Testis (tissue), 3 donors: ENCODE data around the gene CLMN. TPM values are rescaled to one million over a fixed set of nuclear protein-coding genes. Genes with fewer than 3 reads are reported as not detected.

Experiments
- DNase-seq: peaks from one replicate; pipeline ENCODE4 v3.0.0-alpha.2; 2019
- H3K27ac ChIP-seq, 2 donors: fragments of 200-600 bp; sonication (generic); one replicate each; pipeline ENCODE4 v1.5.1; 2019
- H3K27me3 ChIP-seq: fragments of 200-600 bp; sonication (generic); one replicate; pipeline ENCODE4 v1.5.1; 2019
- H3K36me3 ChIP-seq: fragments of 200-600 bp; sonication (generic); one replicate; pipeline ENCODE4 v1.5.1; 2017; ENCODE audit warnings: low read depth; ENCODE audit errors: missing control alignments
- H3K4me1 ChIP-seq: fragments of 200-600 bp; sonication (generic); one replicate; pipeline ENCODE4 v1.5.1; 2019
- H3K4me3 ChIP-seq, 2 donors: fragments of 200-600 bp; sonication (generic); one replicate each; pipeline ENCODE4 v1.5.1; 2017 to 2019
- H3K9me3 ChIP-seq: fragments of 200-600 bp; sonication (generic); one replicate; pipeline ENCODE4 v1.5.1; 2017
- POLR2A ChIP-seq: fragments of 450-650 bp; IDR thresholded peaks from one replicate; pipeline ENCODE4 v1.6.1; 2017; ENCODE audit warnings: antibody characterized with exemption, mild to moderate bottlenecking, moderate library complexity
- WGBS, 2 donors: methylation state at CpG; one replicate each; pipeline ENCODE4 v1.1.5; 2018; 5-methylcytosine and 5-hydroxymethylcytosine counted together
- intact Hi-C: fragments of 100-400 bp; cut with DNase I; formaldehyde crosslinking; loops from one replicate; pipeline ENCODE4 v1.15.1; 2023; ENCODE audit warnings: low total_unique reads
- polyA plus RNA-seq: library from polyadenylated mRNA; stranded (reverse); fragments of 350-450 nt; fragmentation: Illumina TruSeq; extraction: RNeasy Lipid Tissue Mini Kit (QIAGEN cat#74804); gene quantifications from one replicate; pipeline ENCODE4 v1.2.3, GENCODE V29; 2014; ENCODE audit warnings: low read depth, low replicate concordance; ENCODE audit not compliant: insufficient read depth
- total RNA-seq, 2 donors: library from RNA; depleted of rRNA; stranded (reverse); fragments of >200 nt; gene quantifications; one replicate each; pipeline ENCODE4 v1.2.3, GENCODE V29; 2016
- TF ChIP-seq, protein P1 (sequence below), 3 experiments: fragments of 450-650 bp in 2 of 3; fragments of 200-600 bp in 1 of 3; sonication (generic) in 1 of 3; IDR thresholded peaks; one replicate each; pipeline ENCODE4 v1.5.1; 2016 to 2019; ENCODE audit warnings: antibody characterized with exemption in 3 of 3, mild to moderate bottlenecking in 2 of 3, moderate library complexity in 1 of 3

The CLMN gene
- total and polyA plus RNA-seq, 3 donors from 2014 or later: 35.9 to 134 (median 68.0) TPM

DNA sequence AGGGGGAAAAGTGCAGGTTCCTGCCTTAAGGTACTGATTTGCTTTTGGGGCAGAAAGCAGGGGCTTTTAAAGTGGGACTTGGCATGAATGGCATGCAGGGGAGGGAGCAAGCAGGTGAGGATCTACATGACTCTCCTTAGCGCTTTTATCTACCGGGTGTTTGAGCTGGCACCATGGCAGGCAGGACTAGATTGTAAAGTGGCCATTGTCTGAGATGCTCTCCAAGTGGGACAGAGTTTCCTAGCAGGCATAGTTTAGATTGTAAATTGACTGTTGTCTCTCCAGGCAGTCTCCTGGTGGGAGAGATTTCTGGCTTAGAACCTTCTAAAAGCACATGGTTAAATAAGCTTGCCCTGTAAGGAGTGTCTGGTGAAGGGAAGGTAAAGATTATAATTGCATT is 157.1 kb downstream of the CLMN start:
- Histone ChIP-seq H3K27ac (no peak overlapping the region), H3K4me1 (peaks cover 4% of the 10 kb centered on the region), H3K9me3 (no peaks in the 10 kb centered on the region), H3K4me3 (no peak overlapping the region), H3K27me3 (no peaks in the 10 kb centered on the region), H3K36me3 (no peaks in the 10 kb centered on the region)
- no peak for TF ChIP-seq POLR2A
- TF ChIP-seq, protein P1, sequence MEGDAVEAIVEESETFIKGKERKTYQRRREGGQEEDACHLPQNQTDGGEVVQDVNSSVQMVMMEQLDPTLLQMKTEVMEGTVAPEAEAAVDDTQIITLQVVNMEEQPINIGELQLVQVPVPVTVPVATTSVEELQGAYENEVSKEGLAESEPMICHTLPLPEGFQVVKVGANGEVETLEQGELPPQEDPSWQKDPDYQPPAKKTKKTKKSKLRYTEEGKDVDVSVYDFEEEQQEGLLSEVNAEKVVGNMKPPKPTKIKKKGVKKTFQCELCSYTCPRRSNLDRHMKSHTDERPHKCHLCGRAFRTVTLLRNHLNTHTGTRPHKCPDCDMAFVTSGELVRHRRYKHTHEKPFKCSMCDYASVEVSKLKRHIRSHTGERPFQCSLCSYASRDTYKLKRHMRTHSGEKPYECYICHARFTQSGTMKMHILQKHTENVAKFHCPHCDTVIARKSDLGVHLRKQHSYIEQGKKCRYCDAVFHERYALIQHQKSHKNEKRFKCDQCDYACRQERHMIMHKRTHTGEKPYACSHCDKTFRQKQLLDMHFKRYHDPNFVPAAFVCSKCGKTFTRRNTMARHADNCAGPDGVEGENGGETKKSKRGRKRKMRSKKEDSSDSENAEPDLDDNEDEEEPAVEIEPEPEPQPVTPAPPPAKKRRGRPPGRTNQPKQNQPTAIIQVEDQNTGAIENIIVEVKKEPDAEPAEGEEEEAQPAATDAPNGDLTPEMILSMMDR (IDR thresholded peaks at IDR 0.05): no peak
- intact Hi-C loops: no loop called here
- 73 to 84% methylated on average over 2 of the region's 2 CpGs for WGBS, 2 donors
- DNase-seq: no peak

DNA sequence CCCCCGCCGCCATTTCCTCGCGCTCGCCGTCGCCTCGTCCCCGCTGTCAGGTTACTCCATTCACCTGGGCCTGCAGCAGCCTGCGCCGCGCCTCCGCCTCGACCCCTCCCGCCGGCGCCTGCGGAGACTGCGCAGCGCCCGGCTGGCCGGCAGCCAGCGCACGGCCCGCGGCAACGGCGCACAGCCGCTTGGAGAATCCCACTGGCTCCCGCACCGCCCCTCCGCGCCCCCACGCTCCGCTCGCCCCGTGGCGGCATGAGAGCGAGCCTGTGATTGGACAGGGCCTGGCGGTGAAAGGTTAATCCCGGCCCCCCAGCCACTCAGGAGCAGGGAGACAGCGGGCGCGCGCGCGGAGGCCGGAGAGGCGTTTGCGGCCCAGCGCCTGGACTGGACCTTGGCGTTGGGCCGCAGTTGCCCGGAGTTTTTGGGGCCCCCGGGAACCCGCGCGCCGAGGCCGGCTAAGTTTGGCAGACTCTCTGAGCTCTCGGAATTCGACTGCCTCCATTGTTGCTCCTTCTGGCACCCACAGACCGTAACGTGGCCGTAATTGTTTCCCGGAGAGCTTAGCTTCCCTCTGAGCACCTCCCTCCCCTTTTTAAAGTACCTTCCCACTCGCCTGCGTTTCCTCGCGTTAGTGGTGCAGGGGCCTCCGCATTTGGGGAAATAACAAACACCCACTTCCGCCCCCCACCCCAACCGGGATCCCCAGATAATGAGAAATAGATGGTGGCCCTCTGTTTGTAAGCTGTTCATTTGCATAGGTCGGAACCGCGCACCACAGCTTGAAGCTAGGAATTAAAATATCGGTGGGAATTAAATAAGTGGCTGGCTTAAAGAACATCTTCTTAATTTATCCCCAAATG is 162.2 kb downstream of the CLMN start, which contains the start of gene DICER1:
TSS of gene DICER1 (minus strand) at position 203 of the 863 bp plus-strand sequence. CDS start 24,071 bp downstream, outside the sequence.
- TF ChIP-seq POLR2A: no peak
- TF ChIP-seq, protein P1 (IDR thresholded peaks at IDR 0.05): peak in 1 of 3 experiments; percentile 10
- Histone ChIP-seq H3K4me1 (peaks cover 17% of the 10 kb centered on the region), H3K4me3 (peak within 1 kb of the TSS; percentile 78 to 87), H3K36me3 (no peaks in the 10 kb centered on the region), H3K27ac (peak within 1 kb of the TSS; percentile 91 to 96), H3K9me3 (no peaks in the 10 kb centered on the region), H3K27me3 (no peaks in the 10 kb centered on the region)
- 1% methylated on average over 35 to 57 of the region's 77 CpGs for WGBS, 2 donors
- peak; percentile 98 for DNase-seq
- intact Hi-C loops: no loop called here

DNA sequence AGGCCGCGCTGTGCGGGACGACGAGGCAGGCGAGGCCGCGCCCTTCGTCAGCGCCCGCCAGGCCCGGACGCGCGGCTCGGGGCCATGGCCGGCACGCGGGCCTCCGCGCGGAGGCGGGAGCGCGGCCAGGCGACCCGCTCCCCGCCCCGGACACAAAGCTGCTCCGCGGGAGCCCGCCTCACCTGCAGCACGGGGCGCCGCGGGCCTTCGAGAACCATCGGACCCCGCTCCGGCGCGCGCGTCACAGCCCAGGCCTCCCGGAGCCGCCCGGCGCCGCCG is 162.7 kb downstream of the CLMN start:
- peaks cover 17% of the 10 kb centered on the region for H3K4me1 ChIP-seq

DNA sequence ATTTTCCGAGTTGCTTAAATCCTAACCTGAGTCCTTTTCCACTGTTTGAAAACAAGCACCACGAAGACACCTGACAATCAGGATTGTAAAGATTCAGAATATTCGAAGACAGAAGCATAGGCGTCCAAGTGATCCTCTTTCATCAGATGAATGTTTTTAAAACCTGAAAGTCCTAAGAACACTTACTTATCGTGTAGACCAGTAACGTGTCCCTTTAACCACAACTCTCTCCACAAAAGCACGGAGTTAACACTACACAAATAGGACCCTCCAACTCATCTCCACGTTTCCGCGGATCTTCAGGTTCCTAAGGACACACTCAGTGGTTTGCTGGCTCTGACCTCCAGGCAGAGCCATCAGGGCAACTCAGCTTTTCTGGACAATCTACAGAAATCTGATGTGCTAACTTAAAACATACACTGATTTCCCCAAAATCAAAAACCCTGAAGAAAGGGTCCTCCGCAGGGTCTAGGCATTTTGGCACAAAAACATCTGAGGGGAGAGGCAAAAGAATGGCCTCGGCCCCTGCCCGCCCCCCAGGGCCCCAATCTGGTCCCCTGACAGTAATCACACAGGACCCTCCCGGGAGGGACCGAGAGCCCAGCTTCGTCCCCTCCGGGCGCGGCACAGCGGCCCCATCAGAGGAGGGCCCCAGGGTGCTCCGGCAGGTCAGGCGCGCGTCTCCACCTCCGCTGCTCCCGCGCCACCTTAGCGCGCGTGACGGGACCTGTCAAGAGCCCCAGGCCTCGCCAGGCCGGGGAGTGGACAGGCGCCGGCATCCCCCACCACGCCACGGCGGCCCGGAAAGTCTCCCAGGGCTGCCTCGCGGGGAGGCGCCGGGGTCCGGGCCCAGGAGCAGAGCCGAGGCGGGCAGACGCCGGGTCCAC is 163.3 kb downstream of the CLMN start:
- DNase-seq: peak; percentile 50
- Histone ChIP-seq H3K27ac (peak overlapping the region; percentile 91 to 96), H3K27me3 (no peaks in the 10 kb centered on the region), H3K4me3 (peak overlapping the region; percentile 78 to 87), H3K9me3 (no peaks in the 10 kb centered on the region), H3K4me1 (peaks cover 17% of the 10 kb centered on the region), H3K36me3 (no peaks in the 10 kb centered on the region)
- 2 to 3% methylated on average over 11 to 24 of the region's 48 CpGs for WGBS, 2 donors
- intact Hi-C loops: no loop called here
- TF ChIP-seq, protein P1 (IDR thresholded peaks at IDR 0.05): no peak
- TF ChIP-seq POLR2A: no peak

More for the DNA sequence above, 162.7 kb downstream of the CLMN start:
- DNase-seq: no peak
- no peaks in the 10 kb centered on the region for H3K9me3 ChIP-seq
- intact Hi-C loops: no loop called here
- peak overlapping the region; percentile 78 to 87 for H3K4me3 ChIP-seq
- 0% methylated on average over 13 of the region's 50 CpGs; no CpG with 5 or more reads in 1 of the 2 donors for WGBS, 2 donors
- H3K27ac ChIP-seq: peak overlapping the region; percentile 91 to 96
- no peaks in the 10 kb centered on the region for H3K36me3 ChIP-seq
- no peak for TF ChIP-seq POLR2A
- TF ChIP-seq, protein P1 (IDR thresholded peaks at IDR 0.05): no peak
- H3K27me3 ChIP-seq: no peaks in the 10 kb centered on the region
